GM21528 (cell line): Measurements from ENCODE around the gene MCCC1.

Source experiments
- ATAC-seq: cut with Tn5 transposase; IDR thresholded peaks from one replicate; pipeline ENCODE4 v1.9.1; 2021; ENCODE audit warnings: mild to moderate bottlenecking, moderate library complexity; ENCODE audit not compliant: unreplicated experiment, low FRiP score

Gene MCCC1

GRCh38 chr3:183058351-183058750 is 40.9 kb downstream of the MCCC1 start:
- no peak for ATAC-seq

DNA sequence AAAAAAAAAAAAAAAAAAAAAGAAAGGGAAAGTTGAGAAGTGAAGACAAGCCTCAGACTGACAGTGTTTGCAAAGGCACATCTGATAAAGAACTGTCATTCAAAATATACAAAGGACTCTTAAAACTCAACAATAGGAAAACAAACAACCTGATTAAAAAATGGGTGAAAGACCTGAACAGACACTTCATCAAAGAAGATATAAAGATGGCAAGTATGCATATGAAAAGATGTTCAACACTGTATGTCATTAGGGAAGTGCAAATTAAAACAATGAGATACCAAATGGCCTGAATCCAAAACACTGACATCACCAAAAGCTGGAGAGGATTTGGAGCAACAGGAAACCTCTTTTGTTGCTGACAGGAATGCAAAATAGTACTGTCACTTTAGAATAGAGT is 48.6 kb downstream of the MCCC1 start:
- no peak for ATAC-seq

- no peak for ATAC-seq
Observed at GRCh38 chr3:183046883-183047282, 52.4 kb downstream of the MCCC1 start.

GRCh38 chr3:183044547-183045229 is 54.6 kb downstream of the MCCC1 start:
- peak; percentile 98 for ATAC-seq

- no peak for ATAC-seq
Observed at GRCh38 chr3:183038757-183039156, 60.5 kb downstream of the MCCC1 start.

GRCh38 chr3:183038221-183038620 is 61.1 kb downstream of the MCCC1 start:
- peak; percentile 75 for ATAC-seq

GRCh38 chr3:183033746-183034145 is 65.5 kb downstream of the MCCC1 start:
- ATAC-seq = no peak

- no peak for ATAC-seq
Observed at GRCh38 chr3:183032880-183033555, 66.3 kb downstream of the MCCC1 start.

- ATAC-seq = no peak
Observed at GRCh38 chr3:183031826-183032225, 67.5 kb downstream of the MCCC1 start.

DNA sequence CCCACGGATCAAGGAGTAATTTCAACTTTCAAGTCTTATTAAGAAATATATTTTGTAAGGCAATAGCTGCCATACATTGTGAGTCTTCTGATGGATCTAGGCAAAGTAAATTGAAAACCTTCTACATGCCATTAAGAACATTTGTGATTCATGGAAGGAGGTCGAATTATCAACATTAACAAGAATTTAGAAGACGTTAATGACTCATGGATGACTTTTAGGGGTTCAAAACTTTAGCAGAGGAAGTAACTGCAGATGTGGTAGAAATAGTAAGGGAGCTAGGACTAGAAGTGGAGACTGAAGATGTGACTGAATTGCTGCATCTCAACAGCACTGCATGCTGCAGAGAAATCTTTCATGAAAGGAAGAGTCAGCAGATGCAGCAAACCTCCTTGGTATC is 70.9 kb downstream of the MCCC1 start:
- ATAC-seq = no peak

- ATAC-seq = no peak
Observed at GRCh38 chr3:183027276-183027675, 72.0 kb downstream of the MCCC1 start.

DNA sequence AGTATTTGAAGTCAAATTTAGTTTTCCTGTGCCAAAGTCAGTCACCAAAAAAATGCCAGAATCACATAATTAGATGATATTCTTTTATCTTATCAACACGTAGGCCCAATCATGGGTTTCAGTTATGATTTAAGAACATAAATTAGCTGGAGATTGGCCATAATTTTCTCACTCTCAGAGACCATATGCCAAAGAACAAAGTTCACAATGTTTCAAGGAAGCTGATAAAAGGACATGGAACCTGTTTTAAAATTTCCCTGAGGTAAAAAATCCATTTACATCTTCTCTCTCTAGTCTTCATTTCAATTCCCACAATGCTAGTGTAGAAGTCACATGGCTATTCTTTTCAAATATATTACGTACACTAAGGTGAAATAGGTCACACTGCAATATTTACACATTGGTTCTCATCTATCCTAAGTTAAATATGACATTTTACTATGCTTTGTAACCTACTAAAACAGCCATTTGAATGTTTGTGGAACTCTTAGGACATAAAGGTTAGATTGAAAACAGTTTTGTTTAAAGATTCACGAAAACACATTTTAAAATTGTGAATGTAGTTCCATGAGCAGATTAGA is 76.3 kb downstream of the MCCC1 start:
- ATAC-seq = no peak

DNA sequence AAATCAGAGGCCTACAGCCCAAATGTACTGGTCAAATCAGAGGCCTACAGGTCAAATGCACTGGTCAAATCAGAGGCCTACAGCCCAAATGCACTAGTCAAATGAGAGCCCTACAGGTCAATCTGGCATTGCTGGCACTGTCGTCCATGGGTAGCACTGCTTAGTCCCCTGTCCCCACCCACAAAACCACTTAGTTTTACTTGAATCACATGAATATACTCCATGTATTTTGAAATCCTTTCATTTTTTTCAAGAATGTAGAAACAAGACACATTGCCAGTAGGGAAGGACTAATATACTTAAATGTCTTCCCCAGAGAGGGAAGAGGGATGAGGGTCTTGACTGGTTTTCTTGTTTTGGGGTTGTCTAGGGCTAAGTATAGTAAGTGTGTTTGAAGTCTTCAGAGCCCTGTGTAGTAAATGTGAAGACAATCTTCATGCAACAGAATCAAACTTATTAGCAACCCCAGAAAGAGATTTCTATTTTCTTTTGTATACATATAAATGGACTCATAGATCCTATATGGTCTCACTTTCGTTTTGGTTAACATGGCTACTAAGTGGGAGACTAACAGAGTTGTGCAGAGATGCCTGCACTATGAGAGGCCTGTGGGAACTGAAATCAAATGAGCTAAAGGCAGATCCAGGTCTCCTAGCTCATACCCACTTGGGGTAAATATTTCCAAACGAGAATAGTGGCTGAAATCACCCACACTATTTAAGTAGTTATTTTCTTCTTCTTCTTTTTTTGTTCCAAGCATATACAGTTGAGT is 80.7 kb downstream of the MCCC1 start:
- ATAC-seq = no peak

- no peak for ATAC-seq
Observed at GRCh38 chr3:183015185-183015584, 84.1 kb downstream of the MCCC1 start.

DNA sequence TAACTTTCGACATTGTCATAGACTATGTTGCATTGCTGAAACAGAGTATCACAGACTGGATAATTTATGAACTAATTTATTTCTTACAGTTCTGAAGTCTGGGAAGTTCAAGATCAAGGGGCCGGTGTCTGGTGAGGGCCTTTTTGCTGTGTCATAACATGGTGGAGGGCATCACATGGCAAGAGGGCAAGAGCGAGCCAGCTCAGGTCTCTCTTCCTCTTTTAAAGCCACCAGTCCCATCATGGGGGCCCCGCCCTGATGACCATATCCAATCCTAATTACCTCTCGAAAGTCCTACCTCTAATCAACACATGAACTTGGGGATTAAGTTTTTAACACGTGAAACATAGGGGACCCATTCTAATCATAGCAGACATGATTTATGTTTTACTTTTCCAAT is 85.4 kb downstream of the MCCC1 start:
- ATAC-seq = no peak

- no peak for ATAC-seq
Observed at GRCh38 chr3:183013074-183013473, 86.2 kb downstream of the MCCC1 start.

- no peak for ATAC-seq
Observed at GRCh38 chr3:183008800-183009199, 90.5 kb downstream of the MCCC1 start.

- no peak for ATAC-seq
Observed at GRCh38 chr3:183008303-183008702, 91.0 kb downstream of the MCCC1 start.

- no peak for ATAC-seq
Observed at GRCh38 chr3:183006396-183007002, 92.8 kb downstream of the MCCC1 start.

DNA sequence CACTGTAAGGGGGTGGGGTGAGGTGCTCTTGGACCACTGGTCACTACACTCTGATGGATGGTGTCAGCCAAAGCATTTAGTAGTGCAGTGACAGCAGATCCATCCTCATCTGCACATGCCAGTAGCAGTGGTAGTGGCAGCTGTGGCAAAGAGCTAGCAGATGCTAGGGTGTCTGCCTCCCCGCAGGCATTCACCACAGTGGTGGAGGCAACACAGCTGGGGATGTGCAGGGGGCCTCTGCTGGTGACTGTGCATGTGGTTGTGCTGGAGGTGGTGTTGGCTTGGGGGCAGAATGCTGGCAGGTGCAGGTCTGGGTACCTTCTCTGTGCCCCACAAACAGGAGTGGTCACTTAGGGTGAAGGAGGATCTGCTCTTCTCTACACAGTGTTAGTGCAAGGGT is 99.5 kb downstream of the MCCC1 start:
- ATAC-seq = no peak
